AG08396 (cell line): ENCODE results near the gene GARS1.
"Not testable (repeated sequence)": the region's sequence is repeated elsewhere in the genome, so short reads cannot be mapped to it uniquely, and the experiment has no call there.

Experiments used
- DNase-seq: peaks from one replicate; pipeline ENCODE4 v3.0.0; 2012; ENCODE audit warnings: low spot score, mixed read lengths

GARS1 gene

DNA sequence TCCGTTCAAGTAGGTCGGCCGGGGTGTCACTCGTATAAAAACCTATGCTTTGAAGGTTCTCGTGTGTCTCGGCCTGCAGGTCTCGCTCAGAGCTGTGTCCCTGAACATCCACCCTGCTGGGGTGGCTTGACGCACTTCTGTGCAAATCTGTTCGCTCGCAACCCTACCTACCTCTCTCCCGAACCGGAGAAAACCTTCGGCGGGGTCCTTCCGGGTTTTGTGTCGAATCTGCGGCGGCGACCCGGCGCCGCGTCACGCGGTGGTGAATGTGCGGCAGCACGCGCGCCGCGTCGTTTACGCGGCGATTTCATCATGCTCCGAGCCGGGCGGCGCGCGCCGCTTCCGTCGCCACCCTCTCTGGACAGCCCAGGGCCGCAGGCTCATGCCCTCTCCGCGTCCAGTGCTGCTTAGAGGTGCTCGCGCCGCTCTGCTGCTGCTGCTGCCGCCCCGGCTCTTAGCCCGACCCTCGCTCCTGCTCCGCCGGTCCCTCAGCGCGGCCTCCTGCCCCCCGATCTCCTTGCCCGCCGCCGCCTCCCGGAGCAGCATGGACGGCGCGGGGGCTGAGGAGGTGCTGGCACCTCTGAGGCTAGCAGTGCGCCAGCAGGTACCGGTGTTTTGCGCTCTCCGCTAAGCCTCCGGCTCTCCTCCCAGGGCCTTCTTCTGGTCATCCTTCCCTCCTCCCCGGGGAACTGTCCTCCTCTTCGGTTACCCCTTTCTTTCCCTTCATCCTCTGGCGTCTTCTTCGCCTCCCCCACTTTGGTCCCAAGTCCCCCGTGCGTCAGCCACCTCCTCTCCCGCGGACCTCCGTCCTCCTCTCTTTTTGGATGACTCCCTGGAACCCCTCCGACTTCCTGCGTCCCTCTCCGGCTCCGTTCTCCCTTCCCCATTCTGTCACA lies at the start of gene GARS1:
Gene GARS1 (plus strand): TSS at position 339 of the 896 bp plus-strand sequence. CDS start 44 bp downstream, at position 383.
- peak; percentile 94 for DNase-seq

DNA sequence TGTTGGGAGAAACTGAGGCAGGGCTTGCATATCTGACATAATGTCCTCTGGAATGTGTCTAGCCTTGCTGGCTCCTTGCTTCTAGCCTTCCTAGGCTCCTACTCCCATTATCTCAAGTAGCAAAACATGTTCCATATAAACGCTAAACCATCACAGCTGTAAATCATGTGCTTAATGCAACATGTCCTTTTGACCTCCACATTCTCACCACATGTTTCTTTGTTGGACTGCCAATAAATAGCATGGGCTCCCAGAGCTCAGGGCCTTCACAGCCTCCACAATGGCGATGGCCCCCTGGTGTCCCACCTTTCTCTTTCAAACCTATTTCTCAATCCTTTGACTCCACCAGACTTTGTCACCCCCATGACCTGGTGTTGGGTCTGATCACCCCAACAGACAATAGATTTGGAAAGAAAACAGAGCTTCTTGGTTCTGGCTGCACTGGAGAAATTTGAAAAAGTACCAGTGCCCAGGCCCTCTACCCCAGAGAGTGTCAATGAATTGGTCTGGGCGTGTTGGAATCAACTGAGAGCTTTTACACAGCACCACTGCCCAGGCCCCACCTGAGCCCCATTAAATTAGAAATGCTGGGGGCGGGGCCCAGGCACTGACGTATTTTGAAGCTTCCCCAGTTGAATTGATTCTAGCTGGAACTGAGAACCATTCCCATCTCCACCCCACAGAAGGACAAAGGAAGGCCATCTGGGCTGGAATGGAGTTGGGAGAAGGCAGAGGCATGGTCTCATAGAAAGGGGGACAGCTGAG lies 48.7 kb upstream of the GARS1 start:
- no peak for DNase-seq

DNA sequence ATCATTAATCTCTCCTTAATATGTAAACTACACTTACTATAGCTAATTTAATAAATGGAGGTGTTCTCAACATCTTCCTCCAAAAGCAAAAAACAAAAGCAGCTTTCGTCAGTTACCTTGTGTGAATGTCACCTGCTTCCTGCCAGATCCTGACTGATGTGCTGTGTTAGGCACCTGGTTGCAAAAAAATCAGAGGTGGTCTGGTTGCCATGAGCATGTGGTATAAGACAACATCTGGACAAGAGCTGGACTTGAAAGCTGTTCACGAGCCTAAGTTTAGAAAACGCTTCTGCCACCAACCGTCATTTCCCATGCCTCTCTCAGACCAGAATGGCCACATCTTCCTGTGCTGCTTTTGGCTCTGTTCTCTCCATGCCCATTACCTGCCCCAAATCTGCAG lies 48.1 kb upstream of the GARS1 start:
- DNase-seq = no peak

DNA sequence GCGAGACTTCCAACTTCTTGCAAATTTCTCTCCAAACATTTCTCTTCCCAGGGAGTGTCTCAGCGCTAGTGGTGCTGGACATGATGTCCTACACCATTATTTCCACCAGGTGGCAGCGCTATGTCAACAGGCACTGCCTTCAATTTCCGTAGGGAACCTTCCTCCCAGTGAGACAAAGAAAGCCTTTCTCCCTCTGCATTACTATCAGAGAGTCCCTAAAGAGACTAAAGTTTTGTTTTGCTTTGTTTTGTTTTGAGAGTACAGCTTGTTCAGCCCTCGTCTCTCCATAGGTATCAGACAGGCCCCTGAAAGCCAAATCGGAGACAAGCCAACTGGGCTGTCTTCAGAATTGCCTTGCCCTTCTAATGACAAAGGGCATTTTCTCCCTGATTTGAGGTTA lies 45.8 kb upstream of the GARS1 start:
- DNase-seq = peak; percentile 70

DNA sequence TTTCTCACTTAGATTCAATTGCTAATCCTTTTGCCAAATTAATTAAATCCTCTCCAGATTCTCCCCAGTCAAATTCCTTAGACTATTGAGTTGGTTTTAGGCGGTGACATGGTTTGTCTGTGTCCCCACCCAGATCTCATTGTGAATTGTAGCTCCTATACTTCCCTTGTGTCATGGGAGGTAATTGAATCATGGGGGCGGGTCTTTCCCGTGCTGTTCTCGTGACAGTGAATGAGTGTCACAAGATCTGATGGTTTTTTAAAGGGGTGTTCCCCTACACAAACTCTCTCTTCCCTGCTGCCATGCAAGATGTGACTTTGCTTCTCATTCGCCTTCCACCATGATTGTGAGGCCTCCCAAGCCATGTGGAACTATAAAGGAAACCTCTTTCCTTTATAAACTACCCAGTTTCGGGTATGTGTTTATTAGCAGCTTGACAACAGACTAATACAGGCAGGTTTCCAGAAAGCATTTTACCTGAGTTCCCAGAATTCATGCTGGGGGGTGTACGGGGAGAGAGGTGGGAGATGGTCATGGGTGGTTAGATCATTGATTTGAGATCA lies 44.7 kb upstream of the GARS1 start:
- DNase-seq = no peak

DNA sequence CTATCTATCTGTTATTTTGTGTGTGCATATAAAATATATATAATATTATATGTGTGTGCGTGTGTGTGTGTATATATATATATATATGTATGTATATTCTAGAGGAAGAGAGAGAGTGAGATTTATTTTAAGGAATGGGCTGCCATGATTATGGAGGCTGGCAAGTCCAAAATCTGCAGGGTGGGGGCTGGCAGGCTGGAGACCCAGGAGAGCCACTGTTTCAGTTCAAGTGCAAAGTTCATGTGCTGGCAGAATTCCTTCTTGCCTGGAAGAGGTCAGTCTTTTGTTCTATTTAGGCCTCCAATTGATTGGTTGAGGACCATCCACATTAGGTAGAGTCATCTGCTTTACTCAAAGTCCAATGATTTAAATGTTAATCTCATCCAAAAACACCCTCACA lies 42.3 kb upstream of the GARS1 start:
- no peak for DNase-seq

- no peak for DNase-seq
These were observed 41.5 kb upstream of the GARS1 start for GRCh38 chr7:30553141-30553540.

- no peak for DNase-seq
These were observed 41.1 kb upstream of the GARS1 start for GRCh38 chr7:30553546-30553945.

GRCh38 chr7:30555525-30555924 lies 39.2 kb upstream of the GARS1 start:
- DNase-seq = no peak

DNA sequence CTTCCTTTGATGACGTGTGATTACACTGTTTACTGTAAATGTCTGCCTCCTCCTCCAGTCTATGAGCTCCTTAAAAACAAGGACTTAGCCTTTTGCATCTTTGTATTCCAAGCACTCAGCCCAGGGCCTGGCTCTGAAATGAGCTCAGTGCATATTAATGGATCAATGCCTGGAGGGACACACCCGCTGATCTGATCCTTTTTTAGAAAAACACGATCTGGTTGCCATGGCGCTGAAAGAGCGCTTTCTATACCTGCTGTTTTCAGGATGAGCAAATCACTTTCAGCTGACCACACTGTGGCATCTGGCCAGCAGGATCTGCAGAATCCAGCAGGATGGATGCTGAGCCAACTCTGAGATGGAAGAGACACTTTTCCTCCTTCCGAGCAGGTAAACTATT lies 37.8 kb upstream of the GARS1 start:
- no peak for DNase-seq

DNA sequence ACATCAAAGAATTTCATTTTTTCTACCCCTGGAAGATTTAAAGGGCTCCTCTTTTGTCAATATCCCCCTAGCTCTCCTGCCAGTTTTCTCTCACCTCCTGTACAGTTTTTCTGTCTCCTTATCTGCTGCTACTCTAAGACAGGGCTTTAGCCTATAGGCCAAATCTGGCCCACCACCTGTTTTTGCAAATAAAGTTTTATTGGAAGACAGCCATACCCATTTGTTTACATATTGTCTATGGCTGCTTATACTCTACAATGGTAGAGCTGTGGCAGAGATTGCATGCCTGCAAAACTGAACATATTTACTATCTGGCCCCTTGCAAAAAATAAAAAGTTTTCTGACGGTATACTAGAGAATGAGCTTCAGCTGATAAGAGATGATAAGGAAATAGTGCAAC lies 37.4 kb upstream of the GARS1 start:
- DNase-seq = no peak

DNA sequence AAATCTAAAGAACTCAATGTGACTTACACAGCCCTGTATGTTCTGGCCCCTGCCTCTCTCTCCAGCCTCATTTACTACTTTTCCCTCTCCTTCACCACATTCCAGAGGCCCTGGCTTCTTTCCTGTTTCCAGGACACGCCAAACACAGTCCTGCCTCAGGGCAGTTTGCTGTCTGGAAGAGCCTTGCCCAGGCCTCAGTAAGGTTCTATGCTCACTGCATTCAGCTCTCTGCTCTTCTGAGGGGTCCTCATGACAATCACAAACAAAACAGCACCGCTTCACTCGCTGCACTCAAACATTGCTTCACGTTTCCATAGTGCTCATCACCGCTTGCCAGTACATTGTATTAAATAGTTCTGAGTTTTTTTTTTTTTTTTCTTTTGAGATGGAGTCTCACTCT lies 35.1 kb upstream of the GARS1 start:
- DNase-seq = no peak

- DNase-seq = no peak
These were observed 33.3 kb upstream of the GARS1 start for GRCh38 chr7:30561389-30561788.

DNA sequence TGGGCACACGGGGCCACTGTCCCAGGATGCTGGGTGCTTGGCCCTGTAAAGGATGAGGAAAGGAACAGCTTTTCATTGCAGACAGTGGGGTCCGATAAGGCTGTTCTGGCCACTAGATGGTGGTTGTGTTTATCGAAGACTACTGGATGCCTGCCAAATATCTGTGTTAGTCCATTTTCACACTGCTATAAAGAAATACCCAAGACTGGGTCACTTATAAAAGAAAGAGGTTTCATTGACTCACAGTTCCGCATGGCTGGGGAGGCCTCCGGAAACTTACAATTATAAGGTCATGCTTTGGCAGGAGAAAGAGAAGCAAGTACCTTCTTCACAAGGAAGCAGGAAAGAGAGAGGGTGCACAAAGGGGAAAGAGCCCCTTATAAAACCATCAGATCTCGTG lies 32.2 kb upstream of the GARS1 start:
- no peak for DNase-seq

DNA sequence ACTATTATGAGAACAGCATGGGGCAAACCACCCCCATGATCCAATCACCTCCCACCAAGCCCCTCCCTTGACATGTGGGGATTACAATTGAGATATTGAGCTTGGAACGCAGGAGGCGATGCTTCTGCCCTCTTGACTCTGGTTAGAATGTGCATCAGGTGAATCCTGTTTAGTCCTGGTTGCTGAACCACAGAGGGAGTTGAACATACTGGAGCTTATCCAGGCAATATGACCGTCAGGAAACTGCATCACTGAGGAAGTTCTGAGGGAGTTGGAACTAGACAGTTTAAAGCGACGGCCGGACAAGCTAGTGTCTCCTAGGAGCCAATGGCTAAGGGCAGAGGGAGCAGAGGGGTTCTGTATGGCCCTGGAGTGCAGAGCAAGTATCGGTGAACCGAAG lies 31.8 kb upstream of the GARS1 start:
- no peak for DNase-seq

GRCh38 chr7:30563326-30563942 lies 31.2 kb upstream of the GARS1 start:
- no peak for DNase-seq

- peak; percentile 82 for DNase-seq
These were observed 30.3 kb upstream of the GARS1 start for GRCh38 chr7:30564243-30564892.

- no peak for DNase-seq
These were observed 28.1 kb upstream of the GARS1 start for GRCh38 chr7:30566596-30566995.

DNA sequence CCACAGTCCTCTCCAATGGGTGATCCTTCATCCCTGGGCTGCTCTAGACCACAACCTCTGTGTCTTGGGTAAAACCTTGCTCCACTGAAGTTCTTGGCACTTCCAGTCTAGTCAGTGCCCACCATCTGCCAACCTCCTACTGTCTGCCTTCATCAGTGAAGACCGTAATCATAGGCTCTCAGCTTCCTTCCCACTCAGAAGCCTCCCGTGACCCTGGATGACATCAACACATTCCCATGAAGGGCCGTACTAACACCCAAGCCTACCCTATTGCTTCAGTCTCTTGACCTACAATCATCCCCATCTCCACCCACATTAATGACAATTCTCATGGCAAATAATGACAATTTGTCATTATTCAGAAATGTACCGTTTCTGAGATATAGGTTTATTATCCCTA lies 27.6 kb upstream of the GARS1 start:
- no peak for DNase-seq

DNA sequence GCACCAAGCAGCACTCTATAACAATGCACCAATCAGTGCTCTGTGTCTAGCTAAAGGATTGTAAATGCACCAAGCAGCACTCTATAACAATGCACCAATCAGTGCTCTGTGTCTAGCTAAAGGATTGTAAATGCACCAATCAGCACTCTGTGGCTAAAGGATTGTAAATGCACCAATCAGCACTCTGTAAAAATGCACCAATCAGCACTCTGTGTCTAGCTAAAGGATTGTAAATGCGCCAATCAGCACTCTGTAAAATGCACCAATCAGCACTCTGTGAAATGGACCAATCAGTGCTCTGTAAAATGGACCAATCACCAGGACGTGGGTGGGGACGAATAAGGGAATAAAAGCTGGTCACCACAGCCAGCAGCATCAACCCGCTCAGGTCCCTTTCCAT lies 24.4 kb upstream of the GARS1 start:
- not testable (repeated sequence) for DNase-seq

GRCh38 chr7:30572212-30572841 lies 22.4 kb upstream of the GARS1 start:
- DNase-seq = no peak

GRCh38 chr7:30575910-30576309 lies 18.8 kb upstream of the GARS1 start:
- no peak for DNase-seq
